Activated CD4-positive, alpha-beta T cell treated with anti-CD3 and anti-CD28 coated beads, Interleukin-2, amount 50 U/mL, for 48 hours (primary cell): ENCODE data around the gene RNF31.
A peak's percentile ranks its signal among the peaks of the same experiment; 100 is the strongest.
"Not testable (repeated sequence)": the region's sequence is repeated elsewhere in the genome, so short reads cannot be mapped to it uniquely, and the experiment has no call there.

Experiments used
- DNase-seq, 2 experiments: peaks; one replicate each; pipeline ENCODE4 v3.0.0-alpha.2; 2020

The RNF31 gene

GRCh38 chr14:24146978-24147760 is at the start of gene RNF31:
Gene RNF31, plus strand, starts transcription at chr14:24147498. Its CDS starts 201 bp downstream, at chr14:24147699.
- peak; percentile 99 for DNase-seq

DNA sequence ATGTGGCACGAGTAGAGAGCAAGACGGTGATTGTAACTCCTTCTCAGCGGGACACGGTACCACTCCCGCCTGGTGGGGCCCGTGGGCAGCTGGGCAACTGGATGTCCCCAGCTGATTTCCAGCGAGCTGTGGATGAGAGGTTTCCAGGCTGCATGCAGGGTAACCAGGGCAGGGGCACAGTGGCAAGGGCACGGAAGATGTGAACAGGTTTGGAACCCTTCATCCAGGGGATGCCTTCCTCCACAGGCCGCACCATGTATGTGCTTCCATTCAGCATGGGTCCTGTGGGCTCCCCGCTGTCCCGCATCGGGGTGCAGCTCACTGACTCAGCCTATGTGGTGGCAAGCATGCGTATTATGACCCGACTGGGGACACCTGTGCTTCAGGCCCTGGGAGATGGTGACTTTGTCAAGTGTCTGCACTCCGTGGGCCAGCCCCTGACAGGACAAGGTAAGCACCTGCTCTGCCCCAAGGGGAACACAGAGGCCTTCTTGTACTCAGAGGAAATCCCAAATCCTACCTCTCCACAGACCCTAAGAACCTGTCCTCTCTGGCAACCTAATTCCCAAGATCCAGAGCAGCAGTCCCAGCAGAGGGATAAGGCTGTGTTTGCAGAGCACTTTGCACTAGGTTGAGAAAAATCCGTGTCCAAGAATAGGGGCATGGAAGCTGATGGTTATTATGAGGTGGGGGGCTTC is 48.9 kb upstream of the RNF31 start:
- no peak for DNase-seq

DNA sequence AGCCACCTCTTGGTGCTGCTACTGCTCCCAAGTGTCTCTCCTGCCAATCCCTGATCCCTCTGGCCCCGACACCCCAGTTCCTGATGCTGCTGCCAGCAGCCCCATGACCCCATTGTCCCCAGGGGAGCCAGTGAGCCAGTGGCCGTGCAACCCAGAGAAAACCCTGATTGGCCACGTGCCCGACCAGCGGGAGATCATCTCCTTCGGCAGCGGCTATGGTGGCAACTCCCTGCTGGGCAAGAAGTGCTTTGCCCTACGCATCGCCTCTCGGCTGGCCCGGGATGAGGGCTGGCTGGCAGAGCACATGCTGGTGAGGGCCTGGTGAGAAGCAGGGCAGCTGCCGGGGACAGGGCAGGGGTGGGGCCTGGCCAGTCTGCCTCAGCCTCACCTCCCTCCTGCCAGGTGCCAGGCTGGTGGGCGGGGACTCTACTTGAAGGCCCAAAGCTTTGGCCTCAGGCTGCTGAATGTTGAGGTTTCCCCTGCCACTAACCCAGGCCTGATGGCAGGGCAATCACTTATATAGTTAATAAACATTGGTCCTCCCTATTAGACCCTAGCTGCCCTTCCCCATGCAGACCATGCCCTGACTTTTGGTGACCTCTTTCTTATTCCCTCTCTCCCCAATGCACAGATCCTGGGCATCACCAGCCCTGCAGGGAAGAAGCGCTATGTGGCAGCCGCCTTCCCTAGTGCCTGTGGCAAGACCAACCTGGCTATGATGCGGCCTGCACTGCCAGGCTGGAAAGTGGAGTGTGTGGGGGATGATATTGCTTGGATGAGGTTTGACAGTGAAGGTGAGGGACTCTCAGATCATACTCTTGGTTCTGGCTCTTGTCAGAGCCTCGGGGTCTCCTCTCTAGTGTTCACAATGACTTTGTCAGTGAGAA is 48.1 kb upstream of the RNF31 start:
- no peak for DNase-seq

- DNase-seq: no peak
Measured at GRCh38 chr14:24100197-24100981, 46.9 kb upstream of the RNF31 start.

GRCh38 chr14:24100982-24101494 is 46.3 kb upstream of the RNF31 start:
- DNase-seq: no peak

- DNase-seq: no peak
Measured at GRCh38 chr14:24102357-24103048, 44.8 kb upstream of the RNF31 start.

DNA sequence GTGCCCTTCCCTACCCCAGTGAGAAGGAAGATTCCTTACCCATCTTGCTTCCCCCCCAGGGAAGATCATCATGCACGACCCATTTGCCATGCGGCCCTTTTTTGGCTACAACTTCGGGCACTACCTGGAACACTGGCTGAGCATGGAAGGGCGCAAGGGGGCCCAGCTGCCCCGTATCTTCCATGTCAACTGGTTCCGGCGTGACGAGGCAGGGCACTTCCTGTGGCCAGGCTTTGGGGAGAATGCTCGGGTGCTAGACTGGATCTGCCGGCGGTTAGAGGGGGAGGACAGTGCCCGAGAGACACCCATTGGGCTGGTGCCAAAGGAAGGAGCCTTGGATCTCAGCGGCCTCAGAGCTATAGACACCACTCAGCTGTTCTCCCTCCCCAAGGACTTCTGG is 43.8 kb upstream of the RNF31 start:
- no peak for DNase-seq

DNA sequence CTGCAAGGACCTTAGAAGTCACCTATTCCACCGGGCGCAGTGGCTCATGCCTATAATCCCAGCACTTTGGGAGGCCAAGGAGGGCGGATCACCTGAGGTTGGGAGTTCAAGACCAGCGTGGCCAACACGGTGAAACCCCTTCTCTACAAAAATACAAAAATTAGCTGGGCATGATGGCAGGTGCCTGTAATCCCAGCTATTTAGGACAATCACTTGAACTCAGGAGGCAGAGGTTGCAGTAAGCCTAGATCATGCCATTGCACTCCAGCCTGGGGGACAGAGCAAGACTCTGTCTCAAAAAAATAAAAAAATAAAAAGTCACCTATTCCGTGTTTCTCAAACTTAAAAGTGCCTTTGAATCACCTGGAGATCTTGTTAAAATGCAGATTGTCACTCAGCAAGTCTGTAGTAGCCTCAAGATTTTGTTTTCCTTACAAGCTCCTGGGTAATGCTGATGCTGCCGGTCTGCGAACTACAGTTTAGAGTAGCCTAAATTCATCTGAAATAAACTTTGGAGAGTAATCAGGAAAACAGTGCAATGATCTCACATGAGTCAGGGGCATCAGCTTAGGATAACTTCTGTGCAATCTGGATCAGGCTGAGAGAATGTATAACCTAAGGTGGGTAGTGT is 41.6 kb upstream of the RNF31 start:
- DNase-seq: not testable (repeated sequence)

- no peak for DNase-seq
Measured at GRCh38 chr14:24106672-24107271, 40.5 kb upstream of the RNF31 start.

DNA sequence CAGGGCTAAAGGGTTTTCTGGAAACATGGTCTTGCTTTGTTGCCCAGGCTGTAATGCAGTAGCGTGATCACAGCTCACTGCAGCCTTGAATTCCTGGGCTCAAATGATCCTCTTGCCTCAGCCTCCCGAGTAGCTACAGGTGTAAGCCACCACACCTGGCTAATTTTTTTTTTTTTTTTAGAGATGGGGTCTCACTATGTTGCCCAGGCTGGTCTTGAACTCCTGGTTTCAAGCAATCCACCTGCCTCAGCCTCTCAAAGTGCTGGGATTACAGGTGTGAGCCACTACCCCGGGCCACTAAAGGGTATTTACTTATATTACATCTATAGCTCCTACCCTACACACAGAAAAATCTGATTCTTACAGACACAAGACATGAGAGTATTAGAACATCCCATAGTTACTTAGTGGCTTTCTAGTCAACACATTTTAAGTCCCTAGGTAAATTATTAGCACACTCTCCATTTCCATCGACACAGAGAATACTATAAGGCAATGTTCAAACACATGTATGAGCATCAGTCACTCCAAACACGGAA is 38.9 kb upstream of the RNF31 start:
- no peak for DNase-seq

- DNase-seq: no peak
Measured at GRCh38 chr14:24110060-24110459, 37.2 kb upstream of the RNF31 start.

DNA sequence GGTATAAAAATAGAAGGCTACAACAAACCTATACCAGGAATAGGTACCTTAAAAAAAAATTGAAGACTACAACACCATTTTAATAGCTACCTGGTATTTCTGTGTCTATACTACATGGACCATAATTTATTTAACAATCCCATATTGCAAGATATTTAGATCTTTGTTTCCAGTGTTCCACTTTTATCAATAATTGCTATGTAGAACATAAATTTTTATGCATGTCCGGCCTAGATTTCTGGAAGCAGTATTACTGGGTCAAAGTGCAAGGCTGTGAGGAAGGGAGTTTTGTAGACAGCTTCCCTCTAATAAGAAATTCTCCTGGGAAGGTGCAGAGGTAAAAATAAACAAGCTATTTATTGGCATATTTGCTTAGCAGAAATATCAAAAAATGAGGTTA is 36.8 kb upstream of the RNF31 start:
- DNase-seq: no peak

GRCh38 chr14:24113379-24113800 is 33.9 kb upstream of the RNF31 start:
- DNase-seq: no peak

DNA sequence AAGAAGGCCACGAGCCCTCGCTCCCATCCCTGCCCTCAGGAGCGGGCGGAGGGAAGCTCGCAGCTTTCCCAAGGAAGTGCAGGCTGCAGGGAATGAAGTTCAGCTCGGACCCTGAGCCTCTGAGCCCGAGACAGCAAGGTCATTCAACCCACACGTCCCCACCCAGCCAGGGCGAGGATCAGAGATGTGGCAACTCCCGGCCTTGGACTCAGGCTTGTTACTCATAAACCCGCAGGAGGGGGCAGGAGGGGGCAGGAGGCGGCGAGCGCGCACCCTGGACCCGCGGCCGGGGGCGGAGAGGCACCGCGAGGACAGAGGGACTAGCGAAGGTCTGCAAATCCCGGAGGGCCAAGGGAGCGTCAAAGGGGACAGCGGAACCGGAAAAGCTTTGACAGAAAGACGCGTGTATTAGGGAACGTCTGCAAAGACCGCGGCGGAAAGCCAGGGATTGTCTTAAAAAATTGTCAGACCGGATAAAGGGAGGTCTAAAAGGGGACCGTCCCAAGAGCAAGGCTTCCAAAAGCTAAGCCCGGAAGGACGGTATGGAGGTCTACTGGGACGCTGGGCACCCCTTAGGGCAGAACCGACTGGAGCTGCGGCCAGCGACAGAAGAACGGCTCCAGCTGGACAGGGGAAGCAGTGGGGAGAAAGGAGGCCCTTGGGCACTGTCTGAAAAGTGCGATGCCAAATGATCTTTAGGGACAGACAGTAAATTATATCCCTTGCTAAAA is 33.3 kb upstream of the RNF31 start:
- DNase-seq: peak; percentile 80 to 87

- DNase-seq: peak; percentile 98
Measured at GRCh38 chr14:24114532-24115421, 32.5 kb upstream of the RNF31 start, which contains the start of the genes DCAF11 and NRL. Gene DCAF11, plus strand, starts transcription at chr14:24114777. Its CDS starts 818 bp downstream, at chr14:24115595. Gene NRL, minus strand, starts transcription at chr14:24114949. Its CDS starts 32,101 bp downstream, at chr14:24082848.

- no peak for DNase-seq
Measured at GRCh38 chr14:24115422-24116127, 31.7 kb upstream of the RNF31 start.

DNA sequence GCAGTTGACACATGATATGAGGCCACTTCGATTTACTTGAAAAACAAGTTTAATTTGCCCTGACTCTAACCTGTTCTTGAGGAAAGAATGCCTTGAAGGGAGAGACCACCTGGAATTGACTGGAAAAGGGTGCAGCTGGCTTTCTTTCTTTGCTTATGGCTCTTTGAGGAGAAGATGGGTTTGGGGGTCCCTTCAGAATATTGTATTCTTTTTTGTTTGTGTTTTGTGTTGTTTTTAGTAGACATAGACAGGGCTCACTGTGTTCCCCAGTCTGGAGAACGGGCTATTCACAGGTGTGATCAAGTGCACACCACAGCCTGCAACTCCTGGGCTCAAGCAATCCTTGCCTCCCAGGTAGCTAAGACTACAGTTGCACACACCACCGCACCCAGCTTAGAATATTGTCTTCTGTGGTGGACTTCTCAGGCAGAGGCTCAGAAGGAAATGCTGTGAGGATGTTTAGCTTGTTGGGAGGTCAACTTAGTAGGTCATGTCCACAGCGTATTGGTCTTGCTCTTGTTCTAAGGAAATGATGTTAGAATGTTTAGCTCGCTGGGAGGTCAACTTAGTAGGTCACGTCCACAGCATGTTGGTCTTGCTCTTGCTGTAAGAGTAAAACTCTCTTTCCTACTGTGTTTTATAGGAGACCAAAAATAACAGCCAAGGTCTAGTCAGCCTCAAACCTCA is 31.0 kb upstream of the RNF31 start:
- DNase-seq: no peak
